ENCODE measurements around the gene GNG13. TPM values are rescaled to one million over a fixed set of nuclear protein-coding genes. Genes with fewer than 3 reads are reported as not detected.

Gene GNG13
- total and polyA plus RNA-seq, 2 experiments from 2014 or later, result 0.29 TPM; not detected in 1

GRCh38 chr16:790086-790485 is 10.4 kb downstream of the GNG13 start:
- peaks cover 11% of the 10 kb centered on the region; the same call in 1 of the 2 replicates for H3K79me2 ChIP-seq (replicated peaks; ENCODE audit: insufficient read depth)
- Mint-ChIP-seq H3K27me3 (ENCODE audit: insufficient read depth, low read depth, poor library complexity) (peaks cover 12% of the 10 kb centered on the region), H3K4me3 (peak overlapping the region; percentile 58; the same call in 2 of the 3 replicates)

More at GRCh38 chr16:790086-790485, 10.4 kb downstream of the GNG13 start:
- no peaks in the 10 kb centered on the region for H3K27me3 ChIP-seq (ENCODE audit: insufficient read depth)
- no peaks in the 10 kb centered on the region for H3K9me2 ChIP-seq (ENCODE audit: insufficient read depth)
- H3K27ac ChIP-seq (ENCODE audit: low read depth), result no peak overlapping the region
- H4K20me1 ChIP-seq (replicated peaks; ENCODE audit: insufficient read depth), result peaks cover 10% of the 10 kb centered on the region
- no peak for ATAC-seq
- Mint-ChIP-seq H3K27ac (no peak overlapping the region), H3K36me3 (ENCODE audit: low read depth) (peaks cover 17% of the 10 kb centered on the region), H3K4me1 (no peaks in the 10 kb centered on the region), H3K9me3 (no peaks in the 10 kb centered on the region; the same call in 2 of the 3 replicates)
- H3K36me3 ChIP-seq (ENCODE audit: insufficient read depth), result no peaks in the 10 kb centered on the region; the same call in 1 of the 2 replicates
- no peaks in the 10 kb centered on the region for H3K4me1 ChIP-seq (ENCODE audit: insufficient read depth)
- no peak overlapping the region for H3K4me2 ChIP-seq
- no peak overlapping the region for H3K4me3 ChIP-seq
- no peak for DNase-seq (ENCODE audit: low spot score)
- no peaks in the 10 kb centered on the region for H3F3A ChIP-seq (replicated peaks; ENCODE audit: low read depth)
- H2AFZ ChIP-seq, result no peak overlapping the region
- TF ChIP-seq ZNF331 (CRISPR knock-in tag; IDR thresholded peaks at IDR 0.05; ENCODE audit: low read depth), result no peak
- TF ChIP-seq CREB1 (CRISPR knock-in tag; IDR thresholded peaks at IDR 0.05; ENCODE audit: low read depth), result no peak
- no peak for TF ChIP-seq EZH2 (IDR thresholded peaks at IDR 0.05; ENCODE audit: low read depth, unreplicated experiment)
- no peak for TF ChIP-seq ZNF114 (CRISPR knock-in tag; IDR thresholded peaks at IDR 0.05)
- no peak for TF ChIP-seq ZNF462 (CRISPR knock-in tag; IDR thresholded peaks at IDR 0.05)
- TF ChIP-seq ETS1 (IDR thresholded peaks at IDR 0.05), result no peak
- TF ChIP-seq EZH2phosphoT487 (IDR thresholded peaks at IDR 0.05; ENCODE audit: unreplicated experiment), result no peak
- TF ChIP-seq NANOG (IDR thresholded peaks at IDR 0.05; ENCODE audit: borderline replicate concordance), result no peak
- TF ChIP-seq CTCF (conservative IDR thresholded peaks at IDR 0.05; ENCODE audit: low read depth in 2 of 2), result no peak
- TF ChIP-seq STAT1 (IDR thresholded peaks at IDR 0.05; ENCODE audit: unreplicated experiment), result no peak
- no peak for TF ChIP-seq JUNB (IDR thresholded peaks at IDR 0.05; ENCODE audit: unreplicated experiment)
- TF ChIP-seq REST (IDR thresholded peaks at IDR 0.05; ENCODE audit: unreplicated experiment), result no peak
- no peak for TF ChIP-seq POLR2AphosphoS5 (IDR thresholded peaks at IDR 0.05; ENCODE audit: low read depth)
